Measurements from ENCODE around the gene ADAMTSL3. TPM values are rescaled to one million over a fixed set of nuclear protein-coding genes. Genes with fewer than 3 reads are reported as not detected.

ADAMTSL3 gene
- total RNA-seq, 2 experiments from 2014 or later = not detected

GRCh38 chr15:83927704-83928391 lies 273.9 kb downstream of the ADAMTSL3 start:
- H3K36me3 Mint-ChIP-seq (ENCODE audit: low read depth) = no peaks in the 10 kb centered on the region
- H3K9me3 Mint-ChIP-seq = peaks cover under 1% of the 10 kb centered on the region
- no peak overlapping the region for H3K4me3 Mint-ChIP-seq
- peak overlapping the region; percentile 63 for H3K27ac Mint-ChIP-seq
- POLR2A ChIA-PET = no interaction called here
- H3K27me3 Mint-ChIP-seq = peaks cover 10% of the 10 kb centered on the region
- peaks cover 16% of the 10 kb centered on the region for H3K4me1 Mint-ChIP-seq
- CTCF ChIA-PET = interaction anchor here (1.4 kb wide), 1 partner anchor 9 kb away, joined by 7 read pairs; no protein-coding TSS in a partner anchor
- no peak for DNase-seq

GRCh38 chr15:83928392-83928734 lies 274.4 kb downstream of the ADAMTSL3 start:
- Mint-ChIP-seq H3K4me3 (no peak overlapping the region), H3K36me3 (ENCODE audit: low read depth) (no peaks in the 10 kb centered on the region)
- CTCF ChIA-PET = interaction anchor here (1.4 kb wide), 1 partner anchor 10 kb away, joined by 7 read pairs; no protein-coding TSS in a partner anchor

DNA sequence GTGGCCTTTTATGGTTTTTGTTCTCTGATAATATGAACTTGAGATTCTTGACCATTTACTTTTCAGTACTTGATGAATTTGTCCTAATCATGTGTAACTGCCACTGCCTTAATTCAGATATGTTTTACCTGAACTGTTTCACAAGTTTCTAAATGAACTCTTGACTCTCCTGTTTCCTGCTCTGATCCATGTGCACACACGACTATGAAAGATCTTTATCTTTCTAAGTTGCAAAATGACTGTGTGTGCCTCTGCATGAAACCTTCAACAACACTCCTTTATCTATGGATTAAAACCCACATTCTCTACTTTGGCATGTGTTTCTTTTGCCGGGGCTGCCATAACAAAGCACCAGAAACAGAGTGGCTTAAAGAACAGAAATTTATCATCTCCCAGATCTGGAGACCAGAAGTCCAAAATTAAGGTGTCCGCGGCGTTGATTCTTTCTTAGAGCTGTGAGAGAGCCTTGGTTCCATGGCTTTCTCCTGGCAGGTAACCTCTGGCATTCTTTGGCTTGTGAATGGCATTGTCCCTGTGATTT lies 275.0 kb downstream of the ADAMTSL3 start:
- peaks cover 3% of the 10 kb centered on the region for H3K9me3 Mint-ChIP-seq
- H3K36me3 Mint-ChIP-seq (ENCODE audit: low read depth) = no peaks in the 10 kb centered on the region
- DNase-seq = no peak
- CTCF ChIA-PET = no interaction called here
- H3K27ac Mint-ChIP-seq = peak overlapping the region; percentile 6
- POLR2A ChIA-PET = no interaction called here
- peaks cover 16% of the 10 kb centered on the region for H3K4me1 Mint-ChIP-seq
- H3K27me3 Mint-ChIP-seq = peaks cover 8% of the 10 kb centered on the region
- H3K4me3 Mint-ChIP-seq = no peak overlapping the region

More at GRCh38 chr15:83928392-83928734, 274.4 kb downstream of the ADAMTSL3 start:
- DNase-seq = no peak
- peaks cover 3% of the 10 kb centered on the region for H3K9me3 Mint-ChIP-seq
- POLR2A ChIA-PET = no interaction called here
- H3K27me3 Mint-ChIP-seq = peaks cover 9% of the 10 kb centered on the region
- H3K27ac Mint-ChIP-seq = peak overlapping the region; percentile 63
- H3K4me1 Mint-ChIP-seq = peaks cover 16% of the 10 kb centered on the region

DNA sequence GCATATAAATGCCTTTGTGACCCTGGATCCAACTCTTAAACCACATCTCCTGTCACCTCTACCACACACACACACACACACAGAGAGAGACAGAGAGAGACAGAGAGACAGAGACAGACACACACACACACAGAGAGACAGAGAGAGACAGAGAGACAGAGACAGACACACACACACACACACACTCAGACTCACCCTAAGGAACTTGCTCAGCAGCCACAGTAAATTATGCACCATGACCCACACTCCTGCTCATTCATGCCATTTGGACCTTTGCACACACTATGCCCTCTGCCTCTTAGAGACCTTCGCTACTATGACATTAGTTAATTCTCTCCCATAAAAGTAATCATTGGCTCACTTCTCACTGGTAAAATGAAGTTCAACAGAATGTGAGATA lies 275.7 kb downstream of the ADAMTSL3 start:
- DNase-seq = no peak
- Mint-ChIP-seq H3K36me3 (ENCODE audit: low read depth) (no peaks in the 10 kb centered on the region), H3K4me3 (no peak overlapping the region), H3K4me1 (peaks cover 16% of the 10 kb centered on the region), H3K27ac (no peak overlapping the region), H3K27me3 (peaks cover 8% of the 10 kb centered on the region), H3K9me3 (peaks cover 3% of the 10 kb centered on the region)
- ChIA-PET POLR2A (no interaction called here), CTCF (no interaction called here)

DNA sequence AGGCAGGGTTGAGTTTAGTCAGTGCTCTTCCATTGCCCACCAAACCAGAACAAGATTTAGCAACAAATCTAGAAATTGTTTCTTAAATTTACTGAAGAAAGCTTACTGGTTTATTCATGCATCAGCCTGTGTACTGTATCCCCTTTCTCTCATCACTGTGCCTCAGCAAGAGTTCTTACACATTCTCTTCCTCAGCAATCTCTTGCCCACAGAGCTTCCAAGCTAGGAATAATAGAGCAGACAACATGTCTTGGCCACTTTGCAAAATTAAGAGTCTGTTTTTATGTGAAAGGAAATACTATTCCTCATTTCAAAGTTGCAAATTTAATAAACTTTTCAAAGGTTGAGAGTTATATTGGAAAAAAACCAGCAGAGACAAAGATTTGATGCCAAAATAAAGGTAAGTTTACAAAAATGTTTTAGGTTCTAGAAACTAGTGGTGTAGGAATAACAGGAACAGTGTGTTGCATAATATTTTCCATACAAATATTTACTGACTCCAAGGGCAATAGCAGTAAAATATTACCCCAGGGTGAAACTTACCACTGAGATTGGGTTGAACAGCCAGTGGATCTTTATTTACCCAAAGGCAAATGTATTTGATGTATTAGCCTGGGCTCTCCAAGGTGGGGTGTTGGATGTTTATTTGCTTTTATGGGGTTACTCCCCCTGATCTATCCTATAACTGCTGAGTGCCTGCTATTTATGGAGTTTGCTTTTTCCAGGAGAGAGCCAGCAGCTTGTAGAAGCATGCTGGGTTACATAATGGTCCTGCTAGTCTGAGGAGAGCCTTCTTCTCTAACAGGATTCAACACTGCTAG lies 276.7 kb downstream of the ADAMTSL3 start:
- H3K36me3 Mint-ChIP-seq (ENCODE audit: low read depth) = no peaks in the 10 kb centered on the region
- peaks cover 8% of the 10 kb centered on the region for H3K27me3 Mint-ChIP-seq
- peaks cover 5% of the 10 kb centered on the region for H3K9me3 Mint-ChIP-seq
- peaks cover 16% of the 10 kb centered on the region for H3K4me1 Mint-ChIP-seq
- ChIA-PET CTCF (no interaction called here), POLR2A (interaction anchor here (0.5 kb wide), 1 partner anchor 19 kb away, joined by 4 read pairs; no protein-coding TSS in a partner anchor)
- H3K4me3 Mint-ChIP-seq = no peak overlapping the region
- no peak for DNase-seq
- H3K27ac Mint-ChIP-seq = no peak overlapping the region

- Mint-ChIP-seq H3K36me3 (ENCODE audit: low read depth) (no peaks in the 10 kb centered on the region), H3K9me3 (peaks cover 5% of the 10 kb centered on the region), H3K27me3 (peaks cover 14% of the 10 kb centered on the region), H3K4me3 (no peak overlapping the region), H3K27ac (no peak overlapping the region), H3K4me1 (no peaks in the 10 kb centered on the region)
- POLR2A ChIA-PET = no interaction called here
- CTCF ChIA-PET = no interaction called here
- no peak for DNase-seq
Measured at GRCh38 chr15:83935774-83936173, 281.9 kb downstream of the ADAMTSL3 start.

DNA sequence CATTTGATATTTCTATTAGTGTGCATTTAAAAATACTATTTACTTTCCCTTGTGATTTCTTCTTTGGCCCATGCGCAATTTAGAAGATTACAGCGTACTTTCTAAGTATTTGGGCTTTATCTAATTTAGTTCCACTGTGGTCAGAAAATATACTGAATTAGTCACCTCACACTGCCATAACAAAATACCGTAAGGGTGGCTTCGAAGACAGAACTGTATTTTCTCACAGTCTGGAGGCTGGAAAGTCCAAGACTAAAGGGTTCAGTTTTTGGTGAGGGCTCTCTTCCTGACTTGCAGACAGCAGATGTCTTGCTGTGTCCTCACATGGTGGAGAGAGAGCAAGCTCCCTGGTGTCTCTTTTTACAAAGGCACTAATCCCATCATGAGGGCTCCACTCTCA lies 286.2 kb downstream of the ADAMTSL3 start:
- ChIA-PET POLR2A (no interaction called here), CTCF (no interaction called here)
- H3K36me3 Mint-ChIP-seq (ENCODE audit: low read depth) = no peaks in the 10 kb centered on the region

GRCh38 chr15:83943043-83943442 lies 289.1 kb downstream of the ADAMTSL3 start:
- POLR2A ChIA-PET = no interaction called here
- CTCF ChIA-PET = interaction anchor here (0.6 kb wide), 1 partner anchor 337 kb away, joined by 3 read pairs; no protein-coding TSS in a partner anchor
- H3K4me3 Mint-ChIP-seq = no peak overlapping the region

More for the DNA sequence above, 286.2 kb downstream of the ADAMTSL3 start:
- Mint-ChIP-seq H3K9me3 (peaks cover 3% of the 10 kb centered on the region), H3K27ac (no peak overlapping the region), H3K27me3 (peaks cover 7% of the 10 kb centered on the region), H3K4me1 (no peaks in the 10 kb centered on the region), H3K4me3 (no peak overlapping the region)
- DNase-seq = no peak

DNA sequence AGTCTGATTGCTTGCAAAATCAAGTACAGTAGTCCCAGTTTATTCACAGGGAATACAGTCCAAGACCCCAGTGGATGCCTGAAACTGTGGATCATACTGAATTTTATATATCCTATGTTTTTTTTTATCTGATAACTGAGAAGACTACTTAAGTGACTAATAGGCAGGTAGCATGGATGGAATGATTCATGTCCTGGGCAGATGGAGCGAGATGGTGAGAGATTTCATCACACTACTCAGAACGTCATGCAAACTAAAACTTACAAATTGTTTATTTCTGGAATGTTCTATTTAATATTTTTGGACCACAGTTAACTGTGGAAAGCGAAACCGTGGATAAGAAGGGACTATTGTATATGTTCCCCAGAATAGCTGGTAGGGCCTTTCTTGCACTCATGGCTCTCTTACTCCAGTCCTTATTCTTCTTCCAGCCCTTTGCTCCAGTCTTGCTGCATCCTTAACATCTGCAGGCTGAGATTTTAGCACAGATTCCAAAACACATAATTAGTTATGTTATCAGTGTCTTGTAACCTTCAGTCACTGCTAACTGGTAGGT lies 290.0 kb downstream of the ADAMTSL3 start:
- no peaks in the 10 kb centered on the region for H3K36me3 Mint-ChIP-seq (ENCODE audit: low read depth)
- H3K27me3 Mint-ChIP-seq = peaks cover 2% of the 10 kb centered on the region
- peaks cover 3% of the 10 kb centered on the region for H3K9me3 Mint-ChIP-seq
- H3K27ac Mint-ChIP-seq = no peak overlapping the region
- no peak for DNase-seq
- POLR2A ChIA-PET = no interaction called here
- H3K4me1 Mint-ChIP-seq = no peaks in the 10 kb centered on the region
- CTCF ChIA-PET = interaction anchor here (0.6 to 1.5 kb wide), 2 partner anchors 12 to 338 kb away, joined by 3 read pairs; no protein-coding TSS in a partner anchor
- no peak overlapping the region for H3K4me3 Mint-ChIP-seq

More at GRCh38 chr15:83943043-83943442, 289.1 kb downstream of the ADAMTSL3 start:
- Mint-ChIP-seq H3K9me3 (peaks cover 3% of the 10 kb centered on the region), H3K27ac (no peak overlapping the region), H3K27me3 (peaks cover 1% of the 10 kb centered on the region), H3K36me3 (ENCODE audit: low read depth) (no peaks in the 10 kb centered on the region), H3K4me1 (no peaks in the 10 kb centered on the region)
- DNase-seq = no peak

DNA sequence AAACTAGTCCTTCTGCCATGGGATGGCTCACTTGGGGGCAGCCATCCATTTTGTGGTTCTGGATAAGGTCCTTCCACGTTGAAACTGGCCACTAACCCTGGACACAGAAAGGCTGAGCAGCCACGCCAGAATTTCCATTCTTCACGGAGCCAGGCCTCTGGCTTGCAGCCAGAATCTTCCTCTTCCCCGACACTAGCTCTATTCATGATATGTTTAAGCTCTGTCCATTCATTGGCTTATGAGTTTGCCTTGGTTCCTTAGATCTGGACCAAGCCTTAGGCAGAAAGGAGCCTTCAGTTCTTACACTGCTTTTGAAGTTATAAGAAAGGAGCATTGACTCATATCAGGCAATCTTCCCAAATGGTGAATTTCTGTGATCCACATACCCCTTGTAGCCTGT lies 293.2 kb downstream of the ADAMTSL3 start:
- peaks cover 5% of the 10 kb centered on the region for H3K9me3 Mint-ChIP-seq
- H3K4me1 Mint-ChIP-seq = no peaks in the 10 kb centered on the region

GRCh38 chr15:83954506-83954905 lies 300.6 kb downstream of the ADAMTSL3 start:
- CTCF ChIA-PET = no interaction called here
- Mint-ChIP-seq H3K27ac (no peak overlapping the region), H3K4me1 (no peaks in the 10 kb centered on the region), H3K4me3 (no peak overlapping the region), H3K9me3 (no peaks in the 10 kb centered on the region), H3K27me3 (peaks cover 5% of the 10 kb centered on the region), H3K36me3 (ENCODE audit: low read depth) (no peaks in the 10 kb centered on the region)
- POLR2A ChIA-PET = no interaction called here
- no peak for DNase-seq

More for the DNA sequence above, 293.2 kb downstream of the ADAMTSL3 start:
- ChIA-PET POLR2A (no interaction called here), CTCF (no interaction called here)
- no peaks in the 10 kb centered on the region for H3K36me3 Mint-ChIP-seq (ENCODE audit: low read depth)
- peaks cover 9% of the 10 kb centered on the region for H3K27me3 Mint-ChIP-seq
- DNase-seq = no peak
- no peak overlapping the region for H3K4me3 Mint-ChIP-seq
- no peak overlapping the region for H3K27ac Mint-ChIP-seq

GRCh38 chr15:83955806-83956265 lies 301.9 kb downstream of the ADAMTSL3 start:
- Mint-ChIP-seq H3K27ac (no peak overlapping the region), H3K27me3 (peaks cover 5% of the 10 kb centered on the region), H3K4me3 (no peak overlapping the region), H3K36me3 (ENCODE audit: low read depth) (no peaks in the 10 kb centered on the region), H3K9me3 (no peaks in the 10 kb centered on the region), H3K4me1 (no peaks in the 10 kb centered on the region)
- DNase-seq = no peak
- ChIA-PET CTCF (no interaction called here), POLR2A (no interaction called here)

GRCh38 chr15:83956887-83957286 lies 303.0 kb downstream of the ADAMTSL3 start:
- Mint-ChIP-seq H3K4me3 (no peak overlapping the region), H3K9me3 (no peaks in the 10 kb centered on the region), H3K4me1 (no peaks in the 10 kb centered on the region), H3K27me3 (no peaks in the 10 kb centered on the region), H3K27ac (no peak overlapping the region), H3K36me3 (ENCODE audit: low read depth) (no peaks in the 10 kb centered on the region)
- POLR2A ChIA-PET = no interaction called here
- CTCF ChIA-PET = no interaction called here
- no peak for DNase-seq
